ENCODE measurements around the gene ZBTB22.
"Not testable (repeated sequence)": the region's sequence is repeated elsewhere in the genome, so short reads cannot be mapped to it uniquely, and the experiment has no call there.

GRCh38 chr6:33355860-33356259, 38.3 kb upstream of the ZBTB22 start:
- not testable (repeated sequence) for TF ChIP-seq CTCF (IDR thresholded peaks at IDR 0.05; ENCODE audit: insufficient read depth, low read length); SPI1 (IDR thresholded peaks at IDR 0.05; ENCODE audit: borderline replicate concordance, low read depth); GABPA (IDR thresholded peaks at IDR 0.05; ENCODE audit: low read depth); POLR2AphosphoS5 (IDR thresholded peaks at IDR 0.05; ENCODE audit: low read depth); REST (IDR thresholded peaks at IDR 0.05; ENCODE audit: insufficient replicate concordance, low read depth)

All from HL-60 (cell line).